Measurements from ENCODE around the gene LIPG.

Gene LIPG

GRCh38 chr18:49546719-49547273 lies 15.1 kb upstream of the LIPG start:
- DNase-seq: no peak

- DNase-seq: no peak
These were observed 14.2 kb upstream of the LIPG start for GRCh38 chr18:49547701-49548100.

- DNase-seq: peak; percentile 59
These were observed 13.6 kb upstream of the LIPG start for GRCh38 chr18:49548229-49548636.

- no peak for DNase-seq
These were observed 11.1 kb upstream of the LIPG start for GRCh38 chr18:49550621-49551339.

- DNase-seq: no peak
These were observed 8.9 kb upstream of the LIPG start for GRCh38 chr18:49553003-49553402.

- DNase-seq: no peak
These were observed 6.2 kb upstream of the LIPG start for GRCh38 chr18:49555641-49556040.

- no peak for DNase-seq
These were observed 3.5 kb upstream of the LIPG start for GRCh38 chr18:49558356-49558755.

- DNase-seq: peak; percentile 36
These were observed 2.4 kb upstream of the LIPG start for GRCh38 chr18:49559326-49559931.

- no peak for DNase-seq
These were observed 1.6 kb upstream of the LIPG start for GRCh38 chr18:49560277-49560623.

GRCh38 chr18:49560624-49561288 lies 1.1 kb upstream of the LIPG start:
- no peak for DNase-seq

GRCh38 chr18:49562481-49563129 lies 748 bp downstream of the LIPG start:
- no peak for DNase-seq

- no peak for DNase-seq
These were observed 1.3 kb downstream of the LIPG start for GRCh38 chr18:49563130-49563540.

- DNase-seq: no peak
These were observed 2.1 kb downstream of the LIPG start for GRCh38 chr18:49563701-49564517.

GRCh38 chr18:49564518-49564834 lies 2.6 kb downstream of the LIPG start:
- no peak for DNase-seq

GRCh38 chr18:49565101-49565500 lies 3.2 kb downstream of the LIPG start:
- DNase-seq: no peak

GRCh38 chr18:49565612-49566011 lies 3.8 kb downstream of the LIPG start:
- DNase-seq: no peak

GRCh38 chr18:49566217-49566770 lies 4.4 kb downstream of the LIPG start:
- no peak for DNase-seq

GRCh38 chr18:49566985-49567384 lies 5.1 kb downstream of the LIPG start:
- no peak for DNase-seq

GRCh38 chr18:49569724-49570123 lies 7.9 kb downstream of the LIPG start:
- no peak for DNase-seq

- DNase-seq: no peak
These were observed 9.0 kb downstream of the LIPG start for GRCh38 chr18:49570836-49571235.

GRCh38 chr18:49572611-49573345 lies 10.9 kb downstream of the LIPG start:
- DNase-seq: no peak

Data from fibroblast of skin of abdomen (primary cell).